Stomach (tissue), 9 donors: ENCODE data around the gene LDB3. TPM values are rescaled to one million over a fixed set of nuclear protein-coding genes. Genes with fewer than 3 reads are reported as not detected.
A peak's percentile ranks its signal among the peaks of the same experiment; 100 is the strongest.

ENCODE experiments used
- DNase-seq, 2 donors: peaks; one replicate each; pipeline versions ENCODE4 v3.0.0 to v3.0.0-alpha.2; 2013 to 2019
- H3K27ac ChIP-seq, 5 donors: fragments of 200-600 bp in 4 of 5; sonication (generic) in 4 of 5; one replicate each; pipeline ENCODE4 v1.5.1; 2013 to 2019; ENCODE audit warnings: mild to moderate bottlenecking in 1 of 5, moderate library complexity in 1 of 5
- H3K27me3 ChIP-seq, 3 donors: fragments of 200-600 bp; sonication (generic); one replicate each; pipeline ENCODE4 v1.5.1; 2017 to 2019; ENCODE audit warnings: mixed run types in 1 of 3
- H3K36me3 ChIP-seq, 4 donors: fragments of 200-600 bp; sonication (generic); 1 replicate in 3 of 4; 2 replicates in 1 of 4; pipeline ENCODE4 v1.5.1; 2016 to 2019
- H3K4me1 ChIP-seq, 4 donors: fragments of 200-600 bp; sonication (generic); one replicate each; pipeline ENCODE4 v1.5.1; 2016 to 2019
- H3K4me3 ChIP-seq, 4 donors: fragments of 200-600 bp; sonication (generic) in 3 of 4; one replicate each; pipeline ENCODE4 v1.5.1; 2016 to 2019; ENCODE audit warnings: mild to moderate bottlenecking in 1 of 4
- H3K9me3 ChIP-seq, 4 donors: fragments of 200-600 bp; sonication (generic); one replicate each; pipeline ENCODE4 v1.5.1; 2016 to 2019
- EP300 ChIP-seq: sonication (generic); formaldehyde crosslinking; IDR thresholded peaks from one replicate; pipeline ENCODE4 v1.6.1; 2017; ENCODE audit warnings: antibody characterized with exemption
- POLR2A ChIP-seq, 4 donors: fragments of 450-650 bp; IDR thresholded peaks; one replicate each; pipeline ENCODE4 v1.6.1; 2016; ENCODE audit warnings: antibody characterized with exemption in 4 of 4, control low read depth in 2 of 4, mild to moderate bottlenecking in 1 of 4, moderate library complexity in 1 of 4
- POLR2AphosphoS5 ChIP-seq, 3 donors: sonication (generic); formaldehyde crosslinking; IDR thresholded peaks; one replicate each; pipeline ENCODE4 v1.6.1; 2016; ENCODE audit warnings: antibody characterized with exemption in 3 of 3
- WGBS, 5 donors: extraction: QIAGEN DNeasy Blood & Tissue Kit in 3 of 5; methylation state at CpG; one replicate each; pipeline versions ENCODE4 v1.1.5 to v1.1.7; 2013 to 2018; 5-methylcytosine and 5-hydroxymethylcytosine counted together
- intact Hi-C: fragments of 100-400 bp; cut with DNase I; formaldehyde crosslinking; loops from one replicate; pipeline ENCODE4 v1.15.1; 2023; ENCODE audit warnings: low total_unique reads
- polyA plus RNA-seq, 3 donors: library from polyadenylated mRNA; stranded (reverse); fragments of 200-250 nt; gene quantifications; one replicate each; pipeline ENCODE4 v1.2.3, GENCODE V29; 2013
- total RNA-seq, 5 donors: library from RNA; depleted of rRNA; stranded (reverse); fragments of >200 nt; gene quantifications; one replicate each; pipeline versions ENCODE4 v1.1.0 to v1.2.3, GENCODE V29; 2014 to 2016
- TF ChIP-seq, protein P1 (sequence below), 7 experiments: fragments of 450-650 bp in 4 of 7; fragments of 200-600 bp in 3 of 7; sonication (generic) in 3 of 7; IDR thresholded peaks; one replicate each; pipeline ENCODE4 v1.5.1; 2016 to 2019; ENCODE audit warnings: antibody characterized with exemption in 7 of 7, control low read depth in 2 of 7, mild to moderate bottlenecking in 1 of 7
- donor health status: healthy with polysubstance abuse.
- donor health status: Bipolar disorder and iron deficiency.
- donor health status: healthy.

LDB3 gene
- total and polyA plus RNA-seq, 8 donors, result 0.29 to 8.5 (median 2.5) TPM

DNA sequence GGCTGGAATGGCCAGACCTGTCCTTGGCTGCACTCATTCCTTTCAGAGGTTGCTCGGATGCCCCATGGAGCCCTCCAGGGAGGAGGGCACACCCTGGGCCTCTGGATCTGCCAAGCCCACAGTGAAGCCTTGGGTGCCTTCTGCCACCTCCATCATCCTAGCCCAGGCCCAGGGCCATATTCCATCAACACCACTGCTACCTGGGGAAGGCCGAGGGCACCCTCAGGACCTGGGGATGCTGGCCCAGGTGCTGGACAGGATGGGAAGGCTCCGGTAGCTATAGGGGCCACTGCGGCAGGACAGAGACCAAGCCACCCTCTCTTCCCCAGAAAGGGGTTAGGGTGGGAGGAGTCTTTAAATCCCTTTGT is 13.2 kb upstream of the LDB3 start:
- no peak for DNase-seq
- Histone ChIP-seq H3K27me3 (no peaks in the 10 kb centered on the region), H3K9me3 (no peaks in the 10 kb centered on the region), H3K27ac (no peak overlapping the region), H3K36me3 (no peaks in the 10 kb centered on the region), H3K4me3 (no peak overlapping the region), H3K4me1 (peaks cover 0 to under 1% (median 0%) of the 10 kb centered on the region in 4 donors)
- intact Hi-C loops, result no loop called here
- WGBS, 5 donors, result 85 to 100% (median 94%) methylated on average over 1 to 4 of the region's 4 CpGs
- TF ChIP-seq POLR2A (IDR thresholded peaks at IDR 0.05) (no peak), EP300 (no peak), POLR2AphosphoS5 (IDR thresholded peaks at IDR 0.05) (no peak)
- TF ChIP-seq, protein P1, sequence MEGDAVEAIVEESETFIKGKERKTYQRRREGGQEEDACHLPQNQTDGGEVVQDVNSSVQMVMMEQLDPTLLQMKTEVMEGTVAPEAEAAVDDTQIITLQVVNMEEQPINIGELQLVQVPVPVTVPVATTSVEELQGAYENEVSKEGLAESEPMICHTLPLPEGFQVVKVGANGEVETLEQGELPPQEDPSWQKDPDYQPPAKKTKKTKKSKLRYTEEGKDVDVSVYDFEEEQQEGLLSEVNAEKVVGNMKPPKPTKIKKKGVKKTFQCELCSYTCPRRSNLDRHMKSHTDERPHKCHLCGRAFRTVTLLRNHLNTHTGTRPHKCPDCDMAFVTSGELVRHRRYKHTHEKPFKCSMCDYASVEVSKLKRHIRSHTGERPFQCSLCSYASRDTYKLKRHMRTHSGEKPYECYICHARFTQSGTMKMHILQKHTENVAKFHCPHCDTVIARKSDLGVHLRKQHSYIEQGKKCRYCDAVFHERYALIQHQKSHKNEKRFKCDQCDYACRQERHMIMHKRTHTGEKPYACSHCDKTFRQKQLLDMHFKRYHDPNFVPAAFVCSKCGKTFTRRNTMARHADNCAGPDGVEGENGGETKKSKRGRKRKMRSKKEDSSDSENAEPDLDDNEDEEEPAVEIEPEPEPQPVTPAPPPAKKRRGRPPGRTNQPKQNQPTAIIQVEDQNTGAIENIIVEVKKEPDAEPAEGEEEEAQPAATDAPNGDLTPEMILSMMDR (IDR thresholded peaks at IDR 0.05), result no peak

- TF ChIP-seq EP300, result no peak
- TF ChIP-seq, protein P1 (IDR thresholded peaks at IDR 0.05), result no peak
- TF ChIP-seq POLR2AphosphoS5 (IDR thresholded peaks at IDR 0.05), result no peak
- TF ChIP-seq POLR2A (IDR thresholded peaks at IDR 0.05), result no peak
- WGBS, 5 donors, result 87 to 100% (median 90%) methylated on average over 3 of the region's 3 CpGs
Measured at GRCh38 chr10:86655596-86655995, 12.7 kb upstream of the LDB3 start.

GRCh38 chr10:86657011-86657395 is 11.3 kb upstream of the LDB3 start:
- 87 to 93% (median 92%) methylated on average over 8 of the region's 8 CpGs for WGBS, 5 donors
- no peaks in the 10 kb centered on the region for H3K36me3 ChIP-seq
- no peak overlapping the region for H3K4me3 ChIP-seq
- TF ChIP-seq POLR2AphosphoS5 (IDR thresholded peaks at IDR 0.05) (no peak), EP300 (no peak), POLR2A (IDR thresholded peaks at IDR 0.05) (no peak)
- TF ChIP-seq, protein P1 (IDR thresholded peaks at IDR 0.05), result no peak
- no peaks in the 10 kb centered on the region for H3K9me3 ChIP-seq
- H3K27ac ChIP-seq, result no peak overlapping the region
- no peak for DNase-seq
- no peaks in the 10 kb centered on the region for H3K27me3 ChIP-seq
- intact Hi-C loops, result no loop called here
- H3K4me1 ChIP-seq, result no peaks in the 10 kb centered on the region

More at GRCh38 chr10:86655596-86655995, 12.7 kb upstream of the LDB3 start:
- Histone ChIP-seq H3K27ac (no peak overlapping the region), H3K36me3 (no peaks in the 10 kb centered on the region), H3K9me3 (no peaks in the 10 kb centered on the region), H3K27me3 (no peaks in the 10 kb centered on the region), H3K4me1 (no peaks in the 10 kb centered on the region), H3K4me3 (no peak overlapping the region)
- DNase-seq, result no peak
- intact Hi-C loops, result no loop called here

GRCh38 chr10:86657396-86658011 is 10.8 kb upstream of the LDB3 start:
- intact Hi-C loops, result no loop called here
- H3K27ac ChIP-seq, result no peak overlapping the region
- TF ChIP-seq POLR2A (IDR thresholded peaks at IDR 0.05), result no peak
- no peak for TF ChIP-seq POLR2AphosphoS5 (IDR thresholded peaks at IDR 0.05)
- no peak for TF ChIP-seq EP300
- TF ChIP-seq, protein P1 (IDR thresholded peaks at IDR 0.05), result no peak
- H3K36me3 ChIP-seq, result no peaks in the 10 kb centered on the region
- WGBS, 5 donors, result 77 to 85% (median 80%) methylated on average over 16 to 19 of the region's 19 CpGs
- no peak overlapping the region for H3K4me3 ChIP-seq
- no peaks in the 10 kb centered on the region for H3K27me3 ChIP-seq
- DNase-seq, result peak in 1 of 2 donors; percentile 6
- H3K4me1 ChIP-seq, result no peaks in the 10 kb centered on the region
- no peaks in the 10 kb centered on the region for H3K9me3 ChIP-seq
